LNCAP (cell line): ENCODE data around the gene NUMB.

Source experiments
- CTCF ChIP-seq: fragments of 450-650 bp; IDR thresholded peaks from 2 replicates; pipeline ENCODE4 v1.5.1; 2017; ENCODE audit warnings: mild to moderate bottlenecking

Gene NUMB

GRCh38 chr14:73402579-73402978 lies 55.8 kb downstream of the NUMB start:
- TF ChIP-seq CTCF, result no peak

- no peak for TF ChIP-seq CTCF
Observed at GRCh38 chr14:73397810-73398209, 60.5 kb downstream of the NUMB start.

- no peak for TF ChIP-seq CTCF
Observed at GRCh38 chr14:73394317-73394716, 64.0 kb downstream of the NUMB start.

- TF ChIP-seq CTCF, result no peak
Observed at GRCh38 chr14:73393375-73393774, 65.0 kb downstream of the NUMB start.

GRCh38 chr14:73392329-73393257 lies 65.8 kb downstream of the NUMB start:
- TF ChIP-seq CTCF, result no peak

GRCh38 chr14:73386342-73386741 lies 72.0 kb downstream of the NUMB start:
- no peak for TF ChIP-seq CTCF

GRCh38 chr14:73383356-73383755 lies 75.0 kb downstream of the NUMB start:
- no peak for TF ChIP-seq CTCF
